IMR-90 (cell line): ENCODE measurements around the gene AP4B1. TPM values are rescaled to one million over a fixed set of nuclear protein-coding genes. Genes with fewer than 3 reads are reported as not detected.

Experiments used
- ATAC-seq: fragments of 200-7000 bp; cut with Tn5 transposase; 2 replicates; pipeline ENCODE4 v1.9.1; 2020; ENCODE audit warnings: low read depth, mild to moderate bottlenecking, moderate library complexity
- BruUV-seq: library from RNA; stranded (reverse); fragments of 400-500 nt; replicated peaks from 2 replicates; lab custom pipeline; 2021; lab: Mats Ljungman, UMichigan
- CTCF ChIA-PET: fragments of 300-600 bp; formaldehyde crosslinking; extraction: SDS; loops from one replicate; lab custom pipeline; 2021; ENCODE audit warnings: antibody characterized with exemption; lab: Yijun Ruan, JAX
- POLR2A ChIA-PET: fragments of 300-600 bp; sonication (Branson Sonifier 250); formaldehyde crosslinking; loops from one replicate; lab custom pipeline; 2022; ENCODE audit warnings: antibody characterized with exemption; ENCODE audit not compliant: unreplicated experiment; lab: Charles Lee
- DNase-seq: peaks from one replicate; pipeline ENCODE4 v3.0.0; 2013
- H2AFZ ChIP-seq: replicated peaks from 2 replicates; pipeline ENCODE3; 2013; ENCODE audit warnings: low read length, mild to moderate bottlenecking; ENCODE audit not compliant: poor library complexity
- H2AK5ac ChIP-seq: 2 replicates; pipeline ENCODE4 v1.6.1; 2013; ENCODE audit warnings: low read depth, low read length, inconsistent platforms
- H2AK9ac ChIP-seq: replicated peaks from 2 replicates; pipeline ENCODE3; 2013; ENCODE audit warnings: mild to moderate bottlenecking, low read depth, low read length, moderate library complexity; ENCODE audit not compliant: poor library complexity
- H2BK120ac ChIP-seq: 2 replicates; pipeline ENCODE4 v1.6.1; 2013; ENCODE audit warnings: low read depth, low read length, inconsistent platforms
- H2BK15ac ChIP-seq: 3 replicates; pipeline ENCODE4 v1.6.1; 2013; ENCODE audit warnings: low read depth, low read length, inconsistent platforms
- H2BK20ac ChIP-seq: 2 replicates; pipeline ENCODE4 v1.6.1; 2013; ENCODE audit warnings: low read depth, mild to moderate bottlenecking, inconsistent platforms, low read length, moderate library complexity
- H2BK5ac ChIP-seq: 2 replicates; pipeline ENCODE4 v1.6.1; 2013; ENCODE audit warnings: mild to moderate bottlenecking, low read depth, low read length, inconsistent platforms; ENCODE audit not compliant: poor library complexity, severe bottlenecking
- H3K14ac ChIP-seq: replicated peaks from 2 replicates; pipeline ENCODE4 v1.6.1; 2013; ENCODE audit warnings: low read depth, low read length, inconsistent platforms
- H3K18ac ChIP-seq: 2 replicates; pipeline ENCODE4 v1.6.1; 2013; ENCODE audit warnings: low read depth, low read length, control low read depth
- H3K23ac ChIP-seq: 2 replicates; pipeline ENCODE4 v1.6.1; 2013; ENCODE audit warnings: low read depth, low read length, inconsistent platforms
- H3K27ac ChIP-seq: 2 replicates; pipeline ENCODE4 v1.5.1; 2013; ENCODE audit warnings: mild to moderate bottlenecking, control low read depth, low read length; ENCODE audit not compliant: insufficient read depth
- H3K27me3 ChIP-seq: 2 replicates; pipeline ENCODE4 v1.6.1; 2013; ENCODE audit warnings: low read length; ENCODE audit not compliant: control insufficient read depth, insufficient read depth
- H3K36me3 ChIP-seq: 2 replicates; pipeline ENCODE4 v1.6.1; 2013; ENCODE audit warnings: low read length, mixed read lengths; ENCODE audit not compliant: control insufficient read depth, insufficient read depth
- H3K4ac ChIP-seq: 2 replicates; pipeline ENCODE4 v1.6.1; 2013; ENCODE audit warnings: low read depth, low read length, inconsistent platforms
- H3K4me1 ChIP-seq: 2 replicates; pipeline ENCODE4 v1.6.1; 2013; ENCODE audit warnings: low read length, mixed read lengths; ENCODE audit not compliant: control insufficient read depth, insufficient read depth
- H3K4me2 ChIP-seq: 2 replicates; pipeline ENCODE4 v1.6.1; 2013; ENCODE audit warnings: low read depth, mild to moderate bottlenecking, control low read depth, low read length, moderate library complexity
- H3K4me3 ChIP-seq: 2 replicates; pipeline ENCODE4 v1.5.1; 2013; ENCODE audit warnings: low read depth, mild to moderate bottlenecking, control low read depth, low read length, moderate library complexity; ENCODE audit not compliant: insufficient read depth
- H3K56ac ChIP-seq: 2 replicates; pipeline ENCODE4 v1.6.1; 2013; ENCODE audit warnings: low read length, inconsistent platforms; ENCODE audit not compliant: insufficient read depth; ENCODE audit errors: extremely low read depth
- H3K79me1 ChIP-seq, 2 experiments: 2 replicates each; pipeline ENCODE4 v1.6.1; 2013; ENCODE audit warnings: low read length in 2 of 2, inconsistent platforms in 1 of 2, low read depth in 1 of 2
- H3K9ac ChIP-seq: 2 replicates; pipeline ENCODE4 v1.6.1; 2013; ENCODE audit warnings: low read depth, low read length, control low read depth
- H3K9me1 ChIP-seq: 2 replicates; pipeline ENCODE4 v1.6.1; 2013; ENCODE audit warnings: low read length, inconsistent platforms; ENCODE audit not compliant: insufficient read depth
- H3K9me3 ChIP-seq: 2 replicates; pipeline ENCODE4 v1.6.1; 2013; ENCODE audit warnings: low read length; ENCODE audit not compliant: control insufficient read depth, insufficient read depth
- H4K20me1 ChIP-seq: 2 replicates; pipeline ENCODE4 v1.6.1; 2013; ENCODE audit warnings: low read length, inconsistent platforms; ENCODE audit not compliant: insufficient read depth
- H4K5ac ChIP-seq: 2 replicates; pipeline ENCODE4 v1.6.1; 2013; ENCODE audit warnings: mild to moderate bottlenecking, low read depth, low read length, control low read depth
- H4K8ac ChIP-seq, 2 experiments: 2 replicates each; pipeline ENCODE4 v1.6.1; 2013; ENCODE audit warnings: low read depth in 2 of 2, low read length in 2 of 2, control low read depth in 1 of 2, inconsistent platforms in 1 of 2
- H4K91ac ChIP-seq: 2 replicates; pipeline ENCODE4 v1.6.1; 2013; ENCODE audit warnings: low read depth, low read length, inconsistent platforms; ENCODE audit not compliant: insufficient read depth
- BHLHE40 ChIP-seq: fragments of 150-350 bp; IDR thresholded peaks from 2 replicates; pipeline ENCODE4 v1.6.1; 2016; ENCODE audit warnings: mild to moderate bottlenecking, low read depth, low read length
- CEBPB ChIP-seq: IDR thresholded peaks from 2 replicates; pipeline ENCODE4 v1.6.1; 2012; ENCODE audit warnings: low read depth, low read length, improper control_type of control experiment
- CHD1 ChIP-seq: IDR thresholded peaks from 2 replicates; pipeline ENCODE4 v1.6.1; 2012; ENCODE audit warnings: low read depth, low read length, improper control_type of control experiment
- FOS ChIP-seq: fragments of 150-350 bp; IDR thresholded peaks from 2 replicates; pipeline ENCODE4 v1.6.1; 2016; ENCODE audit warnings: low read depth, low read length
- MAFK ChIP-seq: IDR thresholded peaks from 2 replicates; pipeline ENCODE4 v1.6.1; 2012; ENCODE audit warnings: low read depth, low read length, improper control_type of control experiment
- MAZ ChIP-seq: IDR thresholded peaks from 2 replicates; pipeline ENCODE4 v1.6.1; 2012; ENCODE audit warnings: low read depth, mild to moderate bottlenecking, low read length, improper control_type of control experiment, moderate library complexity, borderline replicate concordance
- MXI1 ChIP-seq: IDR thresholded peaks from 2 replicates; pipeline ENCODE4 v1.6.1; 2012; ENCODE audit warnings: low read depth, mild to moderate bottlenecking, low read length, moderate library complexity, borderline replicate concordance
- POLR2A ChIP-seq: IDR thresholded peaks from 2 replicates; pipeline ENCODE4 v1.6.1; 2012; ENCODE audit warnings: mild to moderate bottlenecking, low read depth, low read length
- RAD21 ChIP-seq: IDR thresholded peaks from 2 replicates; pipeline ENCODE4 v1.6.1; 2012; ENCODE audit warnings: low read length, improper control_type of control experiment
- RCOR1 ChIP-seq: IDR thresholded peaks from 2 replicates; pipeline ENCODE4 v1.6.1; 2012; ENCODE audit warnings: mild to moderate bottlenecking, low read length, improper control_type of control experiment; ENCODE audit not compliant: insufficient replicate concordance
- RFX5 ChIP-seq: IDR thresholded peaks from 2 replicates; pipeline ENCODE4 v1.8.0; 2012; ENCODE audit warnings: low read depth, mild to moderate bottlenecking, low read length, moderate library complexity
- SMC3 ChIP-seq: fragments of 150-350 bp; IDR thresholded peaks from 2 replicates; pipeline ENCODE4 v1.6.1; 2016; ENCODE audit warnings: low read depth, mild to moderate bottlenecking, antibody characterized with exemption, low read length, moderate library complexity
- WGBS, 2 experiments: methylation state at CpG; one replicate each; pipeline versions ENCODE4 v1.1.5 to v1.1.7; 2013; ENCODE audit warnings: missing lambda C conversion rate in 2 of 2; ENCODE audit not compliant: insufficient read length in 1 of 2; ENCODE audit errors: extremely low coverage in 2 of 2; 5-methylcytosine and 5-hydroxymethylcytosine counted together
- dilution Hi-C: fragments of 300-500 bp; cut with HindIII; formaldehyde crosslinking; loops from one replicate; pipeline ENCODE4 v1.14.3; 2018; ENCODE audit warnings: low sequenced_read_pairs; ENCODE audit not compliant: unreplicated experiment
- in situ Hi-C: fragments of 300-500 bp; cut with MboI; formaldehyde crosslinking; loops from 3 replicates; pipeline ENCODE4 v1.14.3; 2019; ENCODE audit warnings: low sequenced_read_pairs, inconsistent platforms, mixed read lengths
- intact Hi-C: fragments of 100-400 bp; cut with micrococcal nuclease; formaldehyde crosslinking; loops from 2 replicates; pipeline ENCODE4 v1.10.0; 2022
- polyA plus RNA-seq, 3 experiments: library from polyadenylated mRNA; depleted of rRNA; stranded (reverse); fragments of >200 nt; gene quantifications; 2 replicates each; pipeline ENCODE4 v1.2.3, GENCODE V29; 2012; ENCODE audit warnings: low replicate concordance in 1 of 3
- total RNA-seq: library from RNA; depleted of rRNA; stranded (reverse); fragments of >200 nt; gene quantifications from 2 replicates; pipeline ENCODE4 v1.2.3, GENCODE V29; 2012
- TF ChIP-seq, protein P1 (sequence below): conservative IDR thresholded peaks from 2 replicates; pipeline ENCODE4 v1.5.1; 2012; ENCODE audit warnings: mild to moderate bottlenecking, low read depth, low read length, improper control_type of control experiment
- TF ChIP-seq, protein P2 (sequence below): fragments of 150-350 bp; IDR thresholded peaks from 2 replicates; pipeline ENCODE4 v1.6.1; 2016; ENCODE audit warnings: low read depth, mild to moderate bottlenecking, low read length, moderate library complexity, borderline replicate concordance

AP4B1 gene
- total and polyA plus RNA-seq, 2 of the 4 experiments (the other 2 are of a cell fraction): 15.6 to 18.1 TPM

DNA sequence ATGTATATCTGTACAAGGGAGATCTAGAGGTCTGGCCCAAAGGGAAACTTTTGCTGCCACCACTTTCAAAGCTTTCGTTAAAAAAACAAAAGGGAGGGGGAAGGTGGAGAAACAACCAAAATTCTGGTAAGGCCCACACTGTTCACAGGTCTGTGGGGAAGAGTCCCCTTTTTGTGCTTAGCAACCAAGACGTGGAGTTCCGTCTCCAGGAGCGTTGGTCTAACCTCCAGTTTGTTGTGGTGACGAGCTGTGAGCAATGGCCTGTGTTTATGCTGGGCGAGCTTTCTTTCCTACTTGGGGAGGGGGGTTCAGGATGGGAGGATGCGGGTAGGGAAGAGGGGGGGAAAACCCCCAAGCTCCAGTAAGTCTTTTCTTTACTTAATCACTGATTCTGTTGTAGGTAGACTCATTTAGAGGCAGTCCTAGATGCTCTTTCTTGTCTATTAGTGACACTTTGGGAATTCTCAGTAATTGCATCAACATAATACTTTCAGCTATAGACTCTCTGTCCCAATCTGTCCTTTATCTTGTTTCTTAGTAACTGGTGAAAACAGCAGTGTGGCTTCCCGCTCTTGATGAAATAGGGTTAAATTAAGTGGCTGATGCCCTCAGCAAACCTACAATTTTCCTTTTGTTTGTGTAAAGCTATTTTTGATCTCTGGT lies 26.0 kb upstream of the AP4B1 start:
- H2AK9ac ChIP-seq: peak overlapping the region; percentile 3
- ChIA-PET CTCF (interaction anchor here (1.1 to 2.2 kb wide), 2 partner anchors 48 to 95 kb away, joined by 3 to 6 read pairs; no protein-coding TSS in a partner anchor), POLR2A (interaction anchor here (0.5 to 1.9 kb wide), 4 partner anchors 27 to 1477 kb away, joined by 4 to 9 read pairs (median 7); partner anchors contain the start of genes AP4B1 and DCLRE1B)
- peak overlapping the region; percentile 84 for H3K27ac ChIP-seq
- in situ Hi-C loops (no loop called here), dilution Hi-C loops (no loop called here), intact Hi-C loops (loop anchor here (2.0 to 10.0 kb wide), 2 partner anchors 44 to 786 kb away; no protein-coding TSS in a partner anchor)
- no peak overlapping the region for H2BK20ac ChIP-seq
- peak overlapping the region; percentile 86 for H3K4ac ChIP-seq
- no peak overlapping the region for H2BK120ac ChIP-seq
- peak overlapping the region; percentile 85 for H3K14ac ChIP-seq
- peak overlapping the region; percentile 28; the same call in 1 of the 2 replicates for H4K5ac ChIP-seq
- ATAC-seq (peak; percentile 21), DNase-seq (peak; percentile 83)
- H2BK5ac ChIP-seq: peak overlapping the region; percentile 67
- H3K23ac ChIP-seq: peak overlapping the region; percentile 86
- H3K18ac ChIP-seq: peak overlapping the region; percentile 29; the same call in 1 of the 2 replicates
- 0 out of 2 replicates have a peak overlapping the region, but pooled peaks have one; percentile 27 for H3K56ac ChIP-seq
- H3K9me3 ChIP-seq: no peaks in the 10 kb centered on the region
- H2AK5ac ChIP-seq: peak overlapping the region; percentile 89; the same call in 1 of the 2 replicates
- H2BK15ac ChIP-seq: 0 out of 3 replicates have a peak overlapping the region, but pooled peaks have one; percentile 47
- H3K9ac ChIP-seq: peak overlapping the region; percentile 88
- peaks cover 0 to 45% of the 10 kb centered on the region in 2 experiments; a peak in 2 of 4 replicates for H3K79me1 ChIP-seq
- no peaks in the 10 kb centered on the region for H3K4me1 ChIP-seq
- peak overlapping the region; percentile 98 for H3K4me2 ChIP-seq
- H4K20me1 ChIP-seq: peaks cover 50% of the 10 kb centered on the region
- peak overlapping the region in 1 of 2 experiments; percentile 14; a peak in 1 of 4 replicates for H4K8ac ChIP-seq
- 0% methylated on average over 2 of the region's 8 CpGs; no CpG with 5 or more reads in 1 of the 2 experiments for WGBS, 2 experiments
- peak overlapping the region; percentile 99 for H2AFZ ChIP-seq
- no peaks in the 10 kb centered on the region for H3K36me3 ChIP-seq
- H3K9me1 ChIP-seq: peaks cover 5% of the 10 kb centered on the region; the same call in 1 of the 2 replicates
- H3K27me3 ChIP-seq: no peaks in the 10 kb centered on the region
- peak overlapping the region; percentile 96 for H3K4me3 ChIP-seq
- 0 out of 2 replicates have a peak overlapping the region, but pooled peaks have one; percentile 1 for H4K91ac ChIP-seq
- TF ChIP-seq MAFK (no peak), FOS (0 out of 2 replicates have a peak, but pooled peaks have one; percentile 9), RCOR1 (no peak), SMC3 (no peak), CHD1 (no peak), BHLHE40 (peak; percentile 47; the same call in 1 of the 2 replicates), MAZ (peak; percentile 71), RFX5 (no peak), CEBPB (peak; percentile 43; the same call in 1 of the 2 replicates), POLR2A (peak; percentile 75; the same call in 1 of the 2 replicates), MXI1 (0 out of 2 replicates have a peak, but pooled peaks have one; percentile 41), RAD21 (no peak)
- TF ChIP-seq, protein P1, sequence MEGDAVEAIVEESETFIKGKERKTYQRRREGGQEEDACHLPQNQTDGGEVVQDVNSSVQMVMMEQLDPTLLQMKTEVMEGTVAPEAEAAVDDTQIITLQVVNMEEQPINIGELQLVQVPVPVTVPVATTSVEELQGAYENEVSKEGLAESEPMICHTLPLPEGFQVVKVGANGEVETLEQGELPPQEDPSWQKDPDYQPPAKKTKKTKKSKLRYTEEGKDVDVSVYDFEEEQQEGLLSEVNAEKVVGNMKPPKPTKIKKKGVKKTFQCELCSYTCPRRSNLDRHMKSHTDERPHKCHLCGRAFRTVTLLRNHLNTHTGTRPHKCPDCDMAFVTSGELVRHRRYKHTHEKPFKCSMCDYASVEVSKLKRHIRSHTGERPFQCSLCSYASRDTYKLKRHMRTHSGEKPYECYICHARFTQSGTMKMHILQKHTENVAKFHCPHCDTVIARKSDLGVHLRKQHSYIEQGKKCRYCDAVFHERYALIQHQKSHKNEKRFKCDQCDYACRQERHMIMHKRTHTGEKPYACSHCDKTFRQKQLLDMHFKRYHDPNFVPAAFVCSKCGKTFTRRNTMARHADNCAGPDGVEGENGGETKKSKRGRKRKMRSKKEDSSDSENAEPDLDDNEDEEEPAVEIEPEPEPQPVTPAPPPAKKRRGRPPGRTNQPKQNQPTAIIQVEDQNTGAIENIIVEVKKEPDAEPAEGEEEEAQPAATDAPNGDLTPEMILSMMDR: no peak
- TF ChIP-seq, protein P2, sequence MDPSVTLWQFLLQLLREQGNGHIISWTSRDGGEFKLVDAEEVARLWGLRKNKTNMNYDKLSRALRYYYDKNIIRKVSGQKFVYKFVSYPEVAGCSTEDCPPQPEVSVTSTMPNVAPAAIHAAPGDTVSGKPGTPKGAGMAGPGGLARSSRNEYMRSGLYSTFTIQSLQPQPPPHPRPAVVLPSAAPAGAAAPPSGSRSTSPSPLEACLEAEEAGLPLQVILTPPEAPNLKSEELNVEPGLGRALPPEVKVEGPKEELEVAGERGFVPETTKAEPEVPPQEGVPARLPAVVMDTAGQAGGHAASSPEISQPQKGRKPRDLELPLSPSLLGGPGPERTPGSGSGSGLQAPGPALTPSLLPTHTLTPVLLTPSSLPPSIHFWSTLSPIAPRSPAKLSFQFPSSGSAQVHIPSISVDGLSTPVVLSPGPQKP: no peak
- BruUV-seq: no TSS peak
